Loucy (cell line): Measurements from ENCODE around the gene DNAJB13.

Source experiments
- CTCF ChIP-seq: fragments of 200-600 bp; sonication (generic); conservative IDR thresholded peaks from 2 replicates; pipeline ENCODE4 v1.5.1; 2014; ENCODE audit warnings: mild to moderate bottlenecking, antibody characterized with exemption, low read length
- EZH2phosphoT487 ChIP-seq: fragments of 200-600 bp; IDR thresholded peaks from 2 replicates; pipeline ENCODE4 v1.6.1; 2018; ENCODE audit warnings: antibody characterized with exemption, mild to moderate bottlenecking, moderate library complexity, borderline replicate concordance

GRCh38 chr11:73949912-73950311 is 914 bp upstream of the DNAJB13 start:
- no peak for TF ChIP-seq CTCF
- no peak for TF ChIP-seq EZH2phosphoT487
